NB4 (cell line): ENCODE data around the gene IPO13.

Experiments
- DNase-seq: peaks from one replicate; pipeline ENCODE4 v3.0.0; 2010; ENCODE audit warnings: low read depth
- H3K4me3 ChIP-seq: one replicate; pipeline ENCODE4 v1.5.1; 2011; ENCODE audit warnings: mild to moderate bottlenecking, low read depth, low read length, moderate library complexity
- CTCF ChIP-seq: IDR thresholded peaks from one replicate; pipeline ENCODE4 v1.5.1; 2012; ENCODE audit warnings: low read depth, low read length
- MAX ChIP-seq: IDR thresholded peaks from 2 replicates; pipeline ENCODE4 v1.6.1; 2011; ENCODE audit warnings: low read depth, low read length
- MYC ChIP-seq: IDR thresholded peaks from 2 replicates; pipeline ENCODE4 v1.6.1; 2011; ENCODE audit warnings: low read depth, low read length
- POLR2A ChIP-seq: IDR thresholded peaks from 2 replicates; pipeline ENCODE4 v1.6.1; 2011; ENCODE audit warnings: mild to moderate bottlenecking; ENCODE audit not compliant: insufficient read length; ENCODE audit errors: extremely low read depth

Gene IPO13

GRCh38 chr1:43990271-43991199 lies 43.8 kb downstream of the IPO13 start:
- TF ChIP-seq CTCF (peak; percentile 7), MAX (no peak)
- H3K4me3 ChIP-seq = peak overlapping the region; percentile 59
- no peak for DNase-seq

- peak overlapping the region; percentile 59 for H3K4me3 ChIP-seq
- DNase-seq = no peak
- TF ChIP-seq CTCF (no peak), MYC (no peak)
These were observed 44.4 kb downstream of the IPO13 start for GRCh38 chr1:43991200-43991475.

- TF ChIP-seq CTCF = no peak
- TF ChIP-seq MYC = peak; percentile 52
- TF ChIP-seq MAX = peak; percentile 76
These were observed 44.9 kb downstream of the IPO13 start, which contains the start of gene CCDC24 for GRCh38 chr1:43991476-43992231. Gene CCDC24, plus strand, starts transcription at chr1:43991599. Its CDS starts 280 bp downstream, at chr1:43991879.

GRCh38 chr1:43992232-43992995 lies 45.7 kb downstream of the IPO13 start:
- H3K4me3 ChIP-seq = peak overlapping the region; percentile 59
- no peak for DNase-seq
- TF ChIP-seq MAX (no peak), POLR2A (no peak), MYC (no peak), CTCF (no peak)

More at GRCh38 chr1:43991476-43992231, 44.9 kb downstream of the IPO13 start, which contains the start of gene CCDC24:
- peak; percentile 73 for DNase-seq
- H3K4me3 ChIP-seq = peak within 1 kb of the TSS; percentile 59

GRCh38 chr1:43993206-43993914 lies 46.6 kb downstream of the IPO13 start:
- TF ChIP-seq MAX = no peak
- no peak for TF ChIP-seq CTCF
- TF ChIP-seq POLR2A = no peak
- no peak for TF ChIP-seq MYC
- no peak overlapping the region for H3K4me3 ChIP-seq
- DNase-seq = no peak
